HEK293 (cell line): Measurements from ENCODE around the gene STK4.

Source experiments
- CTCF ChIA-PET: fragments of 350-600 bp; formaldehyde crosslinking; extraction: SDS; loops from one replicate; lab custom pipeline; 2021; ENCODE audit warnings: antibody characterized with exemption; lab: Yijun Ruan, JAX
- POLR2A ChIA-PET: fragments of 300-600 bp; formaldehyde crosslinking; extraction: SDS; loops from one replicate; lab custom pipeline; 2020; ENCODE audit warnings: antibody characterized with exemption, inconsistent platforms; lab: Yijun Ruan, JAX
- H3K27ac ChIP-seq: fragments of 200-500 bp; sonication (Bioruptor generic); 2 replicates; pipeline ENCODE4 v1.5.1; 2014; ENCODE audit warnings: low read depth, low read length, control low read depth, inconsistent platforms; ENCODE audit errors: extremely low read depth
- H3K36me3 ChIP-seq, 2 experiments: fragments of 200-500 bp in 1 of 2; sonication (Bioruptor generic) in 1 of 2; 1 replicate in 1 of 2; 2 replicates in 1 of 2; pipeline ENCODE4 v1.5.1; 2014 to 2017; ENCODE audit warnings: inconsistent platforms in 2 of 2, low read length in 2 of 2; ENCODE audit not compliant: control insufficient read depth in 2 of 2, insufficient read depth in 1 of 2
- H3K4me1 ChIP-seq: fragments of 200-500 bp; sonication (Bioruptor generic); 2 replicates; pipeline ENCODE4 v1.5.1; 2014; ENCODE audit warnings: mild to moderate bottlenecking, low read length, inconsistent platforms; ENCODE audit not compliant: control insufficient read depth, insufficient read depth
- H3K4me3 ChIP-seq: 2 replicates; pipeline ENCODE4 v1.5.1; 2011; ENCODE audit warnings: low read depth, mild to moderate bottlenecking, control low read depth, low read length, moderate library complexity
- H3K9me3 ChIP-seq: fragments of 200-500 bp; sonication (Bioruptor generic); 2 replicates; pipeline ENCODE4 v1.5.1; 2014; ENCODE audit warnings: low read depth, low read length, inconsistent platforms; ENCODE audit not compliant: control insufficient read depth, insufficient read depth
- BCL11B ChIP-seq: fragments of 450-650 bp; formaldehyde crosslinking; IDR thresholded peaks from 2 replicates; pipeline ENCODE4 v1.5.1; 2016; ENCODE audit warnings: low read depth, missing biosample characterization, missing genetic modification characterization
- HOXA7 ChIP-seq: sonication (generic); formaldehyde crosslinking; IDR thresholded peaks from 2 replicates; pipeline ENCODE4 v1.8.1; 2022; ENCODE audit warnings: missing genetic modification reagents, borderline replicate concordance
- KLF9 ChIP-seq: fragments of 450-650 bp; formaldehyde crosslinking; IDR thresholded peaks from 2 replicates; pipeline ENCODE4 v1.5.1; 2016; ENCODE audit warnings: missing biosample characterization, missing genetic modification characterization, low read depth
- SCRT1 ChIP-seq: fragments of 450-650 bp; formaldehyde crosslinking; IDR thresholded peaks from 2 replicates; pipeline ENCODE4 v1.5.1; 2016; ENCODE audit warnings: missing biosample characterization, missing genetic modification characterization, borderline replicate concordance
- SETDB1 ChIP-seq: IDR thresholded peaks from one replicate; pipeline ENCODE4 v1.6.1; 2017; ENCODE audit warnings: mild to moderate bottlenecking, low read length, moderate library complexity, mixed read lengths; ENCODE audit not compliant: insufficient read length
- SP2 ChIP-seq: fragments of 450-650 bp; formaldehyde crosslinking; IDR thresholded peaks from 2 replicates; pipeline ENCODE4 v1.5.1; 2016; ENCODE audit warnings: missing biosample characterization, missing genetic modification characterization
- TSHZ1 ChIP-seq: fragments of 450-650 bp; formaldehyde crosslinking; IDR thresholded peaks from 2 replicates; pipeline ENCODE4 v1.5.1; 2016; ENCODE audit warnings: missing biosample characterization, missing genetic modification characterization, borderline replicate concordance
- ZBTB17 ChIP-seq: fragments of 450-650 bp; formaldehyde crosslinking; IDR thresholded peaks from 2 replicates; pipeline ENCODE4 v1.5.1; 2016; ENCODE audit warnings: missing biosample characterization, missing genetic modification characterization
- ZBTB21 ChIP-seq: fragments of 450-650 bp; formaldehyde crosslinking; IDR thresholded peaks from 2 replicates; pipeline ENCODE4 v1.5.1; 2017; ENCODE audit warnings: missing biosample characterization, missing genetic modification characterization
- ZFP41 ChIP-seq: fragments of 450-650 bp; formaldehyde crosslinking; IDR thresholded peaks from 2 replicates; pipeline ENCODE4 v1.5.1; 2016; ENCODE audit warnings: missing biosample characterization, missing genetic modification characterization, borderline replicate concordance
- ZNF121 ChIP-seq: fragments of 450-650 bp; formaldehyde crosslinking; IDR thresholded peaks from 2 replicates; pipeline ENCODE4 v1.5.1; 2016; ENCODE audit warnings: missing biosample characterization, missing genetic modification characterization
- ZNF707 ChIP-seq: fragments of 450-650 bp; formaldehyde crosslinking; IDR thresholded peaks from 2 replicates; pipeline ENCODE4 v1.5.1; 2016; ENCODE audit warnings: missing biosample characterization, missing genetic modification characterization
- ZNF768 ChIP-seq: fragments of 450-650 bp; formaldehyde crosslinking; IDR thresholded peaks from 2 replicates; pipeline ENCODE4 v1.5.1; 2018; ENCODE audit warnings: missing biosample characterization, mild to moderate bottlenecking, missing genetic modification characterization
- ZNF777 ChIP-seq: fragments of 450-650 bp; formaldehyde crosslinking; IDR thresholded peaks from 2 replicates; pipeline ENCODE4 v1.5.1; 2017; ENCODE audit warnings: missing biosample characterization, missing genetic modification characterization, borderline replicate concordance
- ZNF791 ChIP-seq: fragments of 450-650 bp; formaldehyde crosslinking; IDR thresholded peaks from 2 replicates; pipeline ENCODE4 v1.5.1; 2016; ENCODE audit warnings: missing biosample characterization, missing genetic modification characterization
- TF ChIP-seq, protein P1 (sequence below): fragments of 450-650 bp; formaldehyde crosslinking; IDR thresholded peaks from 2 replicates; pipeline ENCODE4 v1.5.1; 2016; ENCODE audit warnings: missing biosample characterization, missing genetic modification characterization
- TF ChIP-seq, protein P2 (sequence below): fragments of 450-650 bp; formaldehyde crosslinking; IDR thresholded peaks from 2 replicates; pipeline ENCODE4 v1.5.1; 2016; ENCODE audit warnings: missing biosample characterization, missing genetic modification characterization

STK4 gene

GRCh38 chr20:45105317-45105716 is 139.0 kb downstream of the STK4 start:
- POLR2A ChIA-PET = no interaction called here
- no peak for TF ChIP-seq KLF9 (tag by site-specific recombination)
- TF ChIP-seq HOXA7 = no peak
- TF ChIP-seq BCL11B = no peak
- no peak for TF ChIP-seq SETDB1
- no peak for TF ChIP-seq ZNF777 (tag by site-specific recombination)
- TF ChIP-seq ZNF768 (tag by site-specific recombination) = no peak
- no peak for TF ChIP-seq ZBTB17
- TF ChIP-seq TSHZ1 (tag by site-specific recombination) = no peak
- no peak for TF ChIP-seq SP2 (tag by site-specific recombination)
- TF ChIP-seq ZNF791 (tag by site-specific recombination) = no peak
- TF ChIP-seq ZBTB21 = no peak
- no peak for TF ChIP-seq ZFP41 (tag by site-specific recombination)
- no peaks in the 10 kb centered on the region for H3K4me1 ChIP-seq
- no peak overlapping the region for H3K27ac ChIP-seq
- no peaks in the 10 kb centered on the region for H3K9me3 ChIP-seq
- CTCF ChIA-PET = interaction anchor here (0.6 to 4.1 kb wide), 6 partner anchors 9 to 186 kb away, joined by 3 to 14 read pairs (median 9); no protein-coding TSS in a partner anchor
- no peak overlapping the region for H3K4me3 ChIP-seq
- no peaks in the 10 kb centered on the region for H3K36me3 ChIP-seq

DNA sequence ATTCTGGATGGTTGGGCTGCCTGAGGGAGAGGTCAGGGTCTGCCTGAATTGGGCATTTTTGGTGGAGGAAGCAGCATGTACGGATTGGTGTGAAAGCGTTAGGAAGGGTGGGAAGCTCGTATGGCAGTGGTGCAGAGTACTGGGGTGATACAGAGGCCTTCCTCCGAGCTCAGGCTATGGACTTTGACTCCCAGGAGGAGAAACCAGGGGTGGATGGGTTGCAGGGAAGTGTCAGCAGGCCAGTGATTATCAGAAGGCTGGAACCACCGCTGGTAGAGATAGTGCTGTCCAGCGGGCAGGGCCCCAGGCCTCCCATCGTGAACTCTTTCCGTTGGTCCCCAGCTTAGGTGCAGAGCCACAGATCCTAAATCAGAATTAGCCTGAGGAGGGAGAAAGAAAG is 143.3 kb downstream of the STK4 start:
- H3K36me3 ChIP-seq = no peaks in the 10 kb centered on the region
- CTCF ChIA-PET = interaction anchor here (0.8 to 6.3 kb wide), 5 partner anchors 10 to 363 kb away, joined by 3 to 44 read pairs (median 5); no protein-coding TSS in a partner anchor
- TF ChIP-seq ZNF121 (tag by site-specific recombination) (no peak), ZNF707 (tag by site-specific recombination) (no peak), SCRT1 (tag by site-specific recombination) (no peak)
- TF ChIP-seq, protein P1, sequence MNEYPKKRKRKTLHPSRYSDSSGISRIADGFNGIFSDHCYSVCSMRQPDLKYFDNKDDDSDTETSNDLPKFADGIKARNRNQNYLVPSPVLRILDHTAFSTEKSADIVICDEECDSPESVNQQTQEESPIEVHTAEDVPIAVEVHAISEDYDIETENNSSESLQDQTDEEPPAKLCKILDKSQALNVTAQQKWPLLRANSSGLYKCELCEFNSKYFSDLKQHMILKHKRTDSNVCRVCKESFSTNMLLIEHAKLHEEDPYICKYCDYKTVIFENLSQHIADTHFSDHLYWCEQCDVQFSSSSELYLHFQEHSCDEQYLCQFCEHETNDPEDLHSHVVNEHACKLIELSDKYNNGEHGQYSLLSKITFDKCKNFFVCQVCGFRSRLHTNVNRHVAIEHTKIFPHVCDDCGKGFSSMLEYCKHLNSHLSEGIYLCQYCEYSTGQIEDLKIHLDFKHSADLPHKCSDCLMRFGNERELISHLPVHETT (tag by site-specific recombination) = no peak
- TF ChIP-seq, protein P2, sequence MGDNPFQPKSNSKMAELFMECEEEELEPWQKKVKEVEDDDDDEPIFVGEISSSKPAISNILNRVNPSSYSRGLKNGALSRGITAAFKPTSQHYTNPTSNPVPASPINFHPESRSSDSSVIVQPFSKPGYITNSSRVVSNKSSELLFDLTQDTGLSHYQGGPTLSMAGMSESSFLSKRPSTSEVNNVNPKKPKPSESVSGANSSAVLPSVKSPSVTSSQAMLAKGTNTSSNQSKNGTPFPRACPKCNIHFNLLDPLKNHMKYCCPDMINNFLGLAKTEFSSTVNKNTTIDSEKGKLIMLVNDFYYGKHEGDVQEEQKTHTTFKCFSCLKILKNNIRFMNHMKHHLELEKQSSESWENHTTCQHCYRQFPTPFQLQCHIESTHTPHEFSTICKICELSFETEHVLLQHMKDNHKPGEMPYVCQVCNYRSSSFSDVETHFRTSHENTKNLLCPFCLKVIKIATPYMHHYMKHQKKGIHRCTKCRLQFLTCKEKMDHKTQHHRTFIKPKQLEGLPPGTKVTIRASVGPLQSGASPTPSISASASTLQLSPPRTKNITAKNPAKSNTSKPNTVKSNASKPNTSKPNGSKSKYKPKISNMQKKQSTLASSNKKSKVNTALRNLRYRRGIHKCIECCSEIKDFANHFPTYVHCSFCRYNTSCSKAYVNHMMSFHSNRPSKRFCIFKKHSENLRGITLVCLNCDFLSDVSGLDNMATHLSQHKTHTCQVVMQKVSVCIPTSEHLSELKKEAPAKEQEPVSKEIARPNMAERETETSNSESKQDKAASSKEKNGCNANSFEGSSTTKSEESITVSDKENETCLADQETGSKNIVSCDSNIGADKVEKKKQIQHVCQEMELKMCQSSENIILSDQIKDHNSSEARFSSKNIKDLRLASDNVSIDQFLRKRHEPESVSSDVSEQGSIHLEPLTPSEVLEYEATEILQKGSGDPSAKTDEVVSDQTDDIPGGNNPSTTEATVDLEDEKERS = no peak
- TF ChIP-seq, all 188 proteins: peak for 0
- POLR2A ChIA-PET = no interaction called here
- Histone ChIP-seq H3K9me3 (no peaks in the 10 kb centered on the region), H3K27ac (no peak overlapping the region), H3K4me3 (no peak overlapping the region), H3K4me1 (no peaks in the 10 kb centered on the region)
